Activated CD4-positive, alpha-beta T cell treated with anti-CD3 and anti-CD28 coated beads, Interleukin-2, amount 10 ng/mL, durations not matched to agents 7 days and 5 days (primary cell): Measurements from ENCODE around the gene DAPK2. TPM values are rescaled to one million over a fixed set of nuclear protein-coding genes. Genes with fewer than 3 reads are reported as not detected.
"Not testable (repeated sequence)": the region's sequence is repeated elsewhere in the genome, so short reads cannot be mapped to it uniquely, and the experiment has no call there.

Source experiments
- CTCF ChIA-PET: fragments of 350-600 bp; sonication (Branson Sonifier 250); formaldehyde crosslinking; loops from one replicate; lab custom pipeline; 2021; ENCODE audit warnings: antibody characterized with exemption; lab: Charles Lee
- POLR2A ChIA-PET: fragments of 350-600 bp; sonication (Branson Sonifier 250); formaldehyde crosslinking; loops from one replicate; lab custom pipeline; 2021; ENCODE audit warnings: antibody characterized with exemption; lab: Charles Lee
- DNase-seq: peaks from one replicate; pipeline ENCODE4 v3.0.0-alpha.2; 2020
- H3K27ac Mint-ChIP-seq: one replicate; pipeline ENCODE4 v1.8.0; 2021; ENCODE audit warnings: mild to moderate bottlenecking, moderate library complexity, mixed read lengths
- H3K27me3 Mint-ChIP-seq: one replicate; pipeline ENCODE4 v1.8.0; 2021; ENCODE audit warnings: mixed read lengths
- H3K36me3 Mint-ChIP-seq: one replicate; pipeline ENCODE4 v1.8.0; 2021; ENCODE audit warnings: low read depth, mixed read lengths
- H3K4me1 Mint-ChIP-seq: one replicate; pipeline ENCODE4 v1.8.0; 2021; ENCODE audit warnings: mixed read lengths
- H3K4me3 Mint-ChIP-seq: one replicate; pipeline ENCODE4 v1.8.0; 2021; ENCODE audit warnings: mild to moderate bottlenecking, moderate library complexity, mixed read lengths
- H3K9me3 Mint-ChIP-seq: one replicate; pipeline ENCODE4 v1.8.0; 2021; ENCODE audit warnings: mixed read lengths
- total RNA-seq, 2 experiments: library from RNA; stranded (reverse); gene quantifications; one replicate each; pipeline ENCODE4 v1.2.3, GENCODE V29; 2021

Gene DAPK2
- total RNA-seq, 2 experiments from 2014 or later = 0.83 to 0.87 TPM

DNA sequence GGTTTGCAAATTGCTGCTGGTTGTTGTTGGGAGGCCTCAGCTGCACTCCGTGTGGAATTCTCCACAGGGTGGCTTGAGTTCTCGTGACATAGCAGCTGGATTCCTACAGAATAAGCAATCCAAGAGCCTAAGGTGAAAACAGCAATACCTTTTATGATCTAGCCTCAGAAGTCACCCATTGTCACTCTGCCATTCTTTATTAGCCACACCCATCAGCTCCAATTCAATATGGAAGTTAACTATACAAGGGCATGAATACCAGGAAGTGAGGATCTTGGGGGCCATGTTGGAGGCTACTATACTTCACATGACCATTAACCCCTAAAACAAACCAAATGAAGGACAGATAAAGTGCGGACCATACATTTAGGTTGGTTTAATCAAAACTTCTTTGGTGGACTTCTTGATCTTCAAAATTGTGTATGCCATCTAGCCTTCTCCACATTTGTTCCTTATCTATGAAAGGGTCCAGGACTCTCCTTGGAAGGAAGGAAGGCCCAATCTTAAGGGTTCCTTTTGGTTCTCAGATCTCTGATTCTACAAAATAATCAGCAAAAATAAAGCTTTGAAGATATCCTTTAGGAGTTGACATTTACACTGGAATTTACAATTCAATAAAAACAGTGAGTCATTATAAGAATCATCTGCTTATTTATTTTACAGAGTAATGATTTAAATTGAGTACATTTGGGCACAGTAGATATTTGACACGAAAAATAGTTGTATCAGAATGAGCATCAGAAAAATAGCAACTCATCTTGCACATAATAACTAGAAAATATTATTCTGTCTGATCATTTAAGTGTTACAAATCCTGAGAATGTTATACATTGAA, 25.9 kb upstream of the DAPK2 start:
- no peaks in the 10 kb centered on the region for H3K9me3 Mint-ChIP-seq
- H3K36me3 Mint-ChIP-seq = peaks cover 29% of the 10 kb centered on the region
- no peaks in the 10 kb centered on the region for H3K27me3 Mint-ChIP-seq
- DNase-seq = no peak
- H3K27ac Mint-ChIP-seq = no peak overlapping the region
- ChIA-PET POLR2A (interaction anchor here (1.0 kb wide), 1 partner anchor 21 kb away, joined by 3 read pairs; the partner anchor contains the start of gene CIAO2A), CTCF (interaction anchor here (0.8 to 5.5 kb wide), 4 partner anchors 22 to 466 kb away, joined by 3 to 30 read pairs (median 3); partner anchors contain the start of gene CIAO2A)
- H3K4me1 Mint-ChIP-seq = peaks cover 24% of the 10 kb centered on the region
- H3K4me3 Mint-ChIP-seq = no peak overlapping the region

DNA sequence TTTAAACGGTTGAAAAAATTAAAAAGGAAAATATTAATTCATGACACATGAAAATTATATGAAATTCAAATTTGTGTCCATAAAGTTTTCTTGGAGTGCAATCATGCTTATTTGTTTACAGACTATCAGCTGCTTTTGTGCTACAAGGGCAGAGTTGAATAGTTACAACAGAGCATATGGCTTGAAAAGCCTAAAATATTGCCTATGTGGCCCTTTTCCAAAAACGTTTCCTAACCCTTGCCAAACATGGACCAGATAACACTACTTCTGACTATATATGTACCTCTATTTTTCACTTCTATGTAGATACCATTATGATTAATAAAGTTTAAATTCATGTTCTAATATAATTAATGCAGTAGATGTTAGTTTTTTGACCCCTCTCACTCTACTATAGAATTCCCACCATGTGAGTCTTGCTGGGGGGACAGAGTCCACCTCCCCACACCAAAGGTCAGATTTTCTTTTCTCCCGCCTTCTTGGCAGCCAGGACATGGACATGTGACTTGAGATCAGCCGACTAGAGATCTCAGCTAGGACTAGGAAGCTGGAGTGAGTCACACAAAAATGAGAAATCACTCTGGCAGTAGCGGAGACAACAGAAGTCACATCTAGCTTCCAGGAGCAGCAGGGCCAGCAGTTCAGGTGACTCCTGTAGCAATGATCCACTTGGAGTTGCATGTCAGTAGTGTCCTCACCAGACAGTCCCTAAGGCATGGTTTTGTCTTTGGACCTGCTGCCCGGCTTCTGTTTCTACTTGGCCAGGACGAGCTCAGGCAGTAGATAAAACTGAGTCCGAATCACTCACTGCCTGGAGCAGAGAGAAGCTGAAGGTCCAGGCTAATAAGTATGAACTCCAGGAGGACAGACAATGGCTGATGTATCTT, 24.9 kb upstream of the DAPK2 start:
- CTCF ChIA-PET = interaction anchor here (0.6 to 5.5 kb wide), 8 partner anchors 16 to 1115 kb away, joined by 3 to 30 read pairs (median 4); partner anchors contain the start of gene CIAO2A
- Mint-ChIP-seq H3K4me3 (no peak overlapping the region), H3K4me1 (peaks cover 22% of the 10 kb centered on the region), H3K36me3 (peaks cover 29% of the 10 kb centered on the region), H3K9me3 (no peaks in the 10 kb centered on the region), H3K27me3 (no peaks in the 10 kb centered on the region), H3K27ac (no peak overlapping the region)
- DNase-seq = no peak
- POLR2A ChIA-PET = interaction anchor here (1.0 kb wide), 1 partner anchor 22 kb away, joined by 3 read pairs; the partner anchor contains the start of gene CIAO2A

DNA sequence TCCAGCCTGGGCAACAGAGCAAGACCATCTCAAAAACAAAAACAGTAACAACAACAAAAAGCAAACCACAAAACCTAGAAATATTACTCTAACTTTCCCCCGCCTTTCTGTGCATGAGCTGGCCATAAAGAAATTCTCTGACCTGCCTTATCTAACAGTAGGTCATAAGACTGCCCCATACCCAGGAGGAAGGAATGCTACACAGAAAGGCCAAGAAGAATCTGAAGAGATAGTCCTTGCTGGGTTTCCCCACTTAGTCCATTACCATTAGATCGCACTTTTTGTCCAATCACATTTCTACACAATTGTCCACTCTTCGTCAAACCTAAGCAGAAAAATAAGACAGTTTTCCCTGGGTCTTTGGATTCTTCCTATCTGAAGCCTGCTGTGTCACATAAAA, 23.8 kb upstream of the DAPK2 start:
- ChIA-PET CTCF (interaction anchor here (0.8 to 5.5 kb wide), 7 partner anchors 15 to 487 kb away, joined by 3 to 30 read pairs (median 9); partner anchors contain the start of gene DAPK2), POLR2A (no interaction called here)
- Mint-ChIP-seq H3K9me3 (no peaks in the 10 kb centered on the region), H3K27me3 (no peaks in the 10 kb centered on the region), H3K4me3 (no peak overlapping the region), H3K27ac (peak overlapping the region; percentile 14), H3K4me1 (peaks cover 19% of the 10 kb centered on the region), H3K36me3 (peaks cover 25% of the 10 kb centered on the region)
- DNase-seq = no peak

- ChIA-PET CTCF (interaction anchor here (0.5 to 5.5 kb wide), 25 partner anchors 8 to 585 kb away, joined by 3 to 30 read pairs (median 4); partner anchors contain the start of genes CIAO2A, DAPK2 and USP3), POLR2A (interaction anchor here (0.5 kb wide), 1 partner anchor 28 kb away, joined by 3 read pairs; no protein-coding TSS in a partner anchor)
- no peak for DNase-seq
- H3K36me3 Mint-ChIP-seq = peaks cover 16% of the 10 kb centered on the region
- peaks cover 19% of the 10 kb centered on the region for H3K4me1 Mint-ChIP-seq
- H3K27ac Mint-ChIP-seq = peak overlapping the region; percentile 13
- no peaks in the 10 kb centered on the region for H3K27me3 Mint-ChIP-seq
- H3K9me3 Mint-ChIP-seq = no peaks in the 10 kb centered on the region
- no peak overlapping the region for H3K4me3 Mint-ChIP-seq
These were observed 21.8 kb upstream of the DAPK2 start for GRCh38 chr15:64068133-64068532.

GRCh38 chr15:64067564-64068030, 21.3 kb upstream of the DAPK2 start:
- Mint-ChIP-seq H3K27ac (peak overlapping the region; percentile 56), H3K4me1 (peaks cover 19% of the 10 kb centered on the region), H3K27me3 (no peaks in the 10 kb centered on the region), H3K9me3 (no peaks in the 10 kb centered on the region), H3K4me3 (no peak overlapping the region), H3K36me3 (peaks cover 13% of the 10 kb centered on the region)
- ChIA-PET POLR2A (interaction anchor here (0.5 to 0.7 kb wide), 2 partner anchors 27 to 610 kb away, joined by 3 to 4 read pairs; no protein-coding TSS in a partner anchor), CTCF (interaction anchor here (0.5 to 5.5 kb wide), 31 partner anchors 9 to 584 kb away, joined by 3 to 30 read pairs (median 4); partner anchors contain the start of genes CIAO2A, DAPK2 and USP3)
- peak; percentile 73 for DNase-seq

- ChIA-PET POLR2A (interaction anchor here (0.7 kb wide), 1 partner anchor 471 kb away, joined by 11 read pairs; no protein-coding TSS in a partner anchor), CTCF (interaction anchor here (0.6 to 2.2 kb wide), 8 partner anchors 18 to 576 kb away, joined by 3 to 7 read pairs (median 3); partner anchors contain the start of gene DAPK2)
- Mint-ChIP-seq H3K4me3 (no peak overlapping the region), H3K36me3 (peaks cover 2% of the 10 kb centered on the region), H3K27ac (no peak overlapping the region), H3K9me3 (no peaks in the 10 kb centered on the region), H3K27me3 (no peaks in the 10 kb centered on the region), H3K4me1 (peaks cover 19% of the 10 kb centered on the region)
- DNase-seq = no peak
These were observed 20.2 kb upstream of the DAPK2 start for GRCh38 chr15:64066451-64066850.

GRCh38 chr15:64060716-64061115, 14.4 kb upstream of the DAPK2 start:
- no peaks in the 10 kb centered on the region for H3K9me3 Mint-ChIP-seq
- ChIA-PET CTCF (interaction anchor here (0.6 kb wide), 1 partner anchor 127 kb away, joined by 3 read pairs; no protein-coding TSS in a partner anchor), POLR2A (no interaction called here)
- no peak overlapping the region for H3K4me3 Mint-ChIP-seq
- H3K36me3 Mint-ChIP-seq = peaks cover 1% of the 10 kb centered on the region
- no peak overlapping the region for H3K27ac Mint-ChIP-seq
- DNase-seq = no peak
- H3K4me1 Mint-ChIP-seq = no peaks in the 10 kb centered on the region
- H3K27me3 Mint-ChIP-seq = no peaks in the 10 kb centered on the region

GRCh38 chr15:64059104-64059503, 12.8 kb upstream of the DAPK2 start:
- H3K27ac Mint-ChIP-seq, H3K4me3 Mint-ChIP-seq, H3K36me3 Mint-ChIP-seq, DNase-seq, CTCF ChIA-PET, H3K4me1 Mint-ChIP-seq, POLR2A ChIA-PET, H3K9me3 Mint-ChIP-seq, H3K27me3 Mint-ChIP-seq: not testable (repeated sequence)

DNA sequence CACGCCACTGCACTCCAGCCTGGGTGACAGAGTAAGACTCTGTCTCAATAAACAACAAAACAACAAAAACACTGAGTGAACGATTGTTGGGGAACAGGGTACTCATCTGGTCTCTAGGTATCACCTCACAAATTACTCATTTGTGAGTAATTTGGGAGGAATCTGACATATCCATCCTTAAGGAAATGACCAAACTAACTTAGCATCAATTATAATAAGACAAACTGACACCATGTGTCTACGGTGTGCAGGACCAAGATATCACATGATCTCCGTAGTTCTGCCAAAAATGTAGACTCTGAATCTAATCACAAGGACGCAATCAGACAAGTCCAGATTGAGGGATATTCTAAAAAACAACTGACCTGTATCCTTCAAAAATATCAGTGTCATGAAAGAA, 12.0 kb upstream of the DAPK2 start:
- Mint-ChIP-seq H3K27me3 (no peaks in the 10 kb centered on the region), H3K27ac (no peak overlapping the region), H3K4me1 (no peaks in the 10 kb centered on the region), H3K4me3 (no peak overlapping the region), H3K9me3 (no peaks in the 10 kb centered on the region), H3K36me3 (peaks cover 1% of the 10 kb centered on the region)
- DNase-seq = no peak
- ChIA-PET POLR2A (no interaction called here), CTCF (interaction anchor here (2.5 kb wide), 1 partner anchor 12 kb away, joined by 7 read pairs; the partner anchor contains the start of gene DAPK2)

- H3K4me3 Mint-ChIP-seq, DNase-seq, H3K36me3 Mint-ChIP-seq, POLR2A ChIA-PET, H3K27ac Mint-ChIP-seq, H3K27me3 Mint-ChIP-seq, H3K9me3 Mint-ChIP-seq, H3K4me1 Mint-ChIP-seq: not testable (repeated sequence)
- CTCF ChIA-PET = interaction anchor here (0.6 kb wide), 2 partner anchors 66 to 246 kb away, joined by 3 read pairs; no protein-coding TSS in a partner anchor
These were observed 7.4 kb upstream of the DAPK2 start for GRCh38 chr15:64053674-64054073.

- no peaks in the 10 kb centered on the region for H3K36me3 Mint-ChIP-seq
- no peak overlapping the region for H3K4me3 Mint-ChIP-seq
- no peak for DNase-seq
- H3K27me3 Mint-ChIP-seq = peaks cover 5% of the 10 kb centered on the region
- no peaks in the 10 kb centered on the region for H3K9me3 Mint-ChIP-seq
- H3K4me1 Mint-ChIP-seq = peaks cover 6% of the 10 kb centered on the region
- POLR2A ChIA-PET = no interaction called here
- H3K27ac Mint-ChIP-seq = no peak overlapping the region
- CTCF ChIA-PET = interaction anchor here (0.6 kb wide), 1 partner anchor 245 kb away, joined by 3 read pairs; no protein-coding TSS in a partner anchor
These were observed 6.7 kb upstream of the DAPK2 start for GRCh38 chr15:64052925-64053491.
